ENCODE data around the gene FZD7. TPM values are rescaled to one million over a fixed set of nuclear protein-coding genes. Genes with fewer than 3 reads are reported as not detected.

FZD7 gene
- total and polyA plus RNA-seq, 2 donors (not counting 1 experiment from before 2014, with no cell fraction given): 39.1 to 44.4 TPM

DNA sequence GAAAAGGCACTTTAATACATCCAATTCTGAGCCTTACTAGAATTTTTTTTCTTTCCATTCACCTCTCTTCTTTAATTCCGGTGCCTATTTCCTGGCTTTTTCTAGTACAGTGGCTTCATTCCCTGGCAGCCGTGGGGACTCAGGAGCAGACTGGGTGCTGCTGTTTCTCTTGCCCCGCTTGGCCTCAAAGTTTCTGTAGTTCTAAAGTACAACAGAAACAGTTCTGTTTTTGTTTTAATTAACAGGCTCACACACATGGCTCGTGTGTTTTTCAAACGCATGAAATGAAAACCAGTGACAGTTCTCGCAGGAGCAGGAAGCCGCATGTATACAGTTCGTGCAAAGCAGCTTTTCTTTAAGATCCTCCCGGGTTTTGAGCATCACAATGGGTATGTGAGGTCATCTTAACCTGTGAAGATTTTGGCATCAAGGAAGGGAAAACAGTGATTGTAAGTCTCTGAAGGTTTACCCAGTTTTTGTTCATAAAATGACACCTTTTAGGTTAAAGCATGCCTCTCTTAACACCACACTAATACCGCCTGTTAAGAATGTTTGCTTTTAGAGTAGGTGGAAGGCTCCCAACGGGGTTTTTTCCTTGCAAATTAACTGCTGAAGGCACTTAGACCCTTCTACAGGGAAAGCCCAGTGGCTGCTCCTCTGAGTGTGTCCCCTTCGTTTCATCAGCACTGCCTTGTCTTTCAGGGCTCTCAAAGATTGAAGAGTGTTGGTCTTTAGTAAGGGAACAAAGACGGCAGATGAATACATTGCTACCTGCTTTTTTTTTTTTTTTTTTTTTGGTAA is 5.8 kb downstream of the FZD7 start:
- H3K79me2 ChIP-seq (ENCODE audit: control insufficient read depth, insufficient read depth, low read length): peaks cover 43% of the 10 kb centered on the region
- no peaks in the 10 kb centered on the region for H3K27me3 ChIP-seq (ENCODE audit: control insufficient read depth, insufficient read depth, low read length)
- no peak for TF ChIP-seq EZH2 (IDR thresholded peaks at IDR 0.05; ENCODE audit: low read length, missing control alignments)
- TF ChIP-seq, protein P1, sequence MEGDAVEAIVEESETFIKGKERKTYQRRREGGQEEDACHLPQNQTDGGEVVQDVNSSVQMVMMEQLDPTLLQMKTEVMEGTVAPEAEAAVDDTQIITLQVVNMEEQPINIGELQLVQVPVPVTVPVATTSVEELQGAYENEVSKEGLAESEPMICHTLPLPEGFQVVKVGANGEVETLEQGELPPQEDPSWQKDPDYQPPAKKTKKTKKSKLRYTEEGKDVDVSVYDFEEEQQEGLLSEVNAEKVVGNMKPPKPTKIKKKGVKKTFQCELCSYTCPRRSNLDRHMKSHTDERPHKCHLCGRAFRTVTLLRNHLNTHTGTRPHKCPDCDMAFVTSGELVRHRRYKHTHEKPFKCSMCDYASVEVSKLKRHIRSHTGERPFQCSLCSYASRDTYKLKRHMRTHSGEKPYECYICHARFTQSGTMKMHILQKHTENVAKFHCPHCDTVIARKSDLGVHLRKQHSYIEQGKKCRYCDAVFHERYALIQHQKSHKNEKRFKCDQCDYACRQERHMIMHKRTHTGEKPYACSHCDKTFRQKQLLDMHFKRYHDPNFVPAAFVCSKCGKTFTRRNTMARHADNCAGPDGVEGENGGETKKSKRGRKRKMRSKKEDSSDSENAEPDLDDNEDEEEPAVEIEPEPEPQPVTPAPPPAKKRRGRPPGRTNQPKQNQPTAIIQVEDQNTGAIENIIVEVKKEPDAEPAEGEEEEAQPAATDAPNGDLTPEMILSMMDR (conservative IDR thresholded peaks at IDR 0.05 in 1 of 2, IDR thresholded peaks at IDR 0.05 in 1 of 2; ENCODE audit: low read depth in 1 of 2, low read length in 2 of 2): no peak
- H3K4me3 ChIP-seq (replicated peaks in 1 of 4; ENCODE audit: control extremely low read depth in 1 of 4, insufficient read depth in 1 of 4, low read depth in 3 of 4, low read length in 4 of 4): peak overlapping the region; percentile 3 to 84 (median 44)
- peak overlapping the region; percentile 33 for H3K27ac ChIP-seq (ENCODE audit: insufficient read depth, low read length)
- no peaks in the 10 kb centered on the region for H3K9me3 ChIP-seq (ENCODE audit: control insufficient read depth, insufficient read depth, low read depth, low read length)
- peak in 1 of 2 donors; percentile 40 for DNase-seq (ENCODE audit: low read depth in 2 of 2)
- H3K36me3 ChIP-seq (ENCODE audit: control insufficient read depth, insufficient read depth, low read length): peaks cover 8% of the 10 kb centered on the region
- peak overlapping the region; percentile 62 for H3K4me2 ChIP-seq (ENCODE audit: extremely low read depth, insufficient read depth, low read length)
- peaks cover 8% of the 10 kb centered on the region for H3K4me1 ChIP-seq (ENCODE audit: control insufficient read depth, extremely low read depth, insufficient read depth, low read length)
- no peak overlapping the region for H2AFZ ChIP-seq (ENCODE audit: low read length)
- no peaks in the 10 kb centered on the region for H4K20me1 ChIP-seq (ENCODE audit: control insufficient read depth, extremely low read depth, insufficient read depth, low read length)
- no peak overlapping the region for H3K9ac ChIP-seq (ENCODE audit: insufficient read depth, low read length)

DNA sequence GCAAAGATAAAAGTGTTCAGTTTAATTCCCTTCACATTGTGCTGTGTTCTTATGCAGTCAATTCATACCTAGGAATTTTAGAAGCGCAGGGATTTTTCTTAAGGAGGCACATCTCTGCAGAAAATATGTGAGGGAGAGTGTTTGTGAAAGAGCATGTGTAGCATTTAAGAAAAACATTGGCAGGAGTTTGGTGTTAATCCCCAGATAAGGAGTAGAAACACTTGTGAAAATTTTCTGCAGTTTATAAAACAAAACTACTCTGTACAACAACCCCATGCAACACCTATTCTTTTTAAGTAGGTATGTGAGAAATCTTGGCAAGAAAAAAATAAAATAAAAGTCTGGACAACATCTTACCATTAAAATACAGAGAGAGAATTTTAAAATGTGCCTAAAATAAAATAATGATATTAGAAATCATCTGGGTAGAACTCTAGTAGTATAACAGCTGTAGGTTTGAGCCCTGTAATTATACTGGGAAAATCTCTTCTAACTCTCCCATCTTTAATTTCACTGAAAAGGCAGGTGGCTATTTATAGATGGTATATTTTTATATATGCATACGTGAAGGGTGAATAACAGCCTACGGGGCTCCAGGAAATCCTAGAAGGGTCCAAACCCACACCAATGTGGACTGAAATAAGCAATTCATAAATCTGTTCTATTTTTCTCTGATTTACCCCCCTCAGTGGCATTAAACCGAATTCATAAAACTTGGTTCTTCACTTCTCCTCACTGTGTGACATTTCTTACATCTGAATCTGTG is 6.6 kb downstream of the FZD7 start:
- H3K4me3 ChIP-seq (replicated peaks in 1 of 4; ENCODE audit: control extremely low read depth in 1 of 4, insufficient read depth in 1 of 4, low read depth in 3 of 4, low read length in 4 of 4): no peak overlapping the region
- H3K27ac ChIP-seq (ENCODE audit: insufficient read depth, low read length): no peak overlapping the region
- H3K27me3 ChIP-seq (ENCODE audit: control insufficient read depth, insufficient read depth, low read length): no peaks in the 10 kb centered on the region
- H3K9me3 ChIP-seq (ENCODE audit: control insufficient read depth, insufficient read depth, low read depth, low read length): no peaks in the 10 kb centered on the region
- no peaks in the 10 kb centered on the region for H4K20me1 ChIP-seq (ENCODE audit: control insufficient read depth, extremely low read depth, insufficient read depth, low read length)
- no peak for DNase-seq (ENCODE audit: low read depth in 2 of 2)
- TF ChIP-seq EZH2 (IDR thresholded peaks at IDR 0.05; ENCODE audit: low read length, missing control alignments): no peak
- TF ChIP-seq, protein P1 (conservative IDR thresholded peaks at IDR 0.05 in 1 of 2, IDR thresholded peaks at IDR 0.05 in 1 of 2; ENCODE audit: low read depth in 1 of 2, low read length in 2 of 2): no peak
- H2AFZ ChIP-seq (ENCODE audit: low read length): no peak overlapping the region
- H3K4me2 ChIP-seq (ENCODE audit: extremely low read depth, insufficient read depth, low read length): no peak overlapping the region
- H3K36me3 ChIP-seq (ENCODE audit: control insufficient read depth, insufficient read depth, low read length): peaks cover 8% of the 10 kb centered on the region
- peaks cover 35% of the 10 kb centered on the region for H3K79me2 ChIP-seq (ENCODE audit: control insufficient read depth, insufficient read depth, low read length)
- peaks cover 8% of the 10 kb centered on the region for H3K4me1 ChIP-seq (ENCODE audit: control insufficient read depth, extremely low read depth, insufficient read depth, low read length)
- H3K9ac ChIP-seq (ENCODE audit: insufficient read depth, low read length): no peak overlapping the region

DNA sequence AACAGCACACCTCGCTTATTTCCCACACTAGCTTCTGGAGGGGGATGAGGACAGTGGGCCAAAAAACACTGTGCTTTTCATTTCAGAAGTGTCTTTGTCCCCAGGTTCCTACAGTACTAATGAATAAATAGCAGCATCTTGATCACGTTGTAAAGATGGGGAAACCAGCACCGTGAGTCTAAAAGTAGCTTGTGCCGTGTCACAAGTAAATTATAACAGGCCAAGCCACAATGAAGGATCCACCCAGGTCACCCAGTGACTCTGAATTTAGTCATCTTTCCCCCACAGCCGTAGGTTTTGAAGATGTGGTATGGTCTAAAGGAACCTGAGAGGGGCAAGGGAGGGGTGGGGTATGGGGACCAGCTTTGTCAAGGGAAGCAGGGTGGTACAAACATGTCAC is 8.8 kb downstream of the FZD7 start:
- H3K36me3 ChIP-seq (ENCODE audit: control insufficient read depth, insufficient read depth, low read length): no peaks in the 10 kb centered on the region
- TF ChIP-seq, protein P1 (conservative IDR thresholded peaks at IDR 0.05 in 1 of 2, IDR thresholded peaks at IDR 0.05 in 1 of 2; ENCODE audit: low read depth in 1 of 2, low read length in 2 of 2): no peak
- TF ChIP-seq EZH2 (IDR thresholded peaks at IDR 0.05; ENCODE audit: low read length, missing control alignments): no peak
- DNase-seq (ENCODE audit: low read depth in 2 of 2): no peak

More for the DNA sequence above, 8.8 kb downstream of the FZD7 start:
- Histone ChIP-seq H3K9ac (ENCODE audit: insufficient read depth, low read length) (no peak overlapping the region), H3K27me3 (ENCODE audit: control insufficient read depth, insufficient read depth, low read length) (no peaks in the 10 kb centered on the region), H3K9me3 (ENCODE audit: control insufficient read depth, insufficient read depth, low read depth, low read length) (no peaks in the 10 kb centered on the region), H4K20me1 (ENCODE audit: control insufficient read depth, extremely low read depth, insufficient read depth, low read length) (no peaks in the 10 kb centered on the region), H3K79me2 (ENCODE audit: control insufficient read depth, insufficient read depth, low read length) (peaks cover 13% of the 10 kb centered on the region), H2AFZ (ENCODE audit: low read length) (no peak overlapping the region), H3K27ac (ENCODE audit: insufficient read depth, low read length) (no peak overlapping the region), H3K4me1 (ENCODE audit: control insufficient read depth, extremely low read depth, insufficient read depth, low read length) (peaks cover 8% of the 10 kb centered on the region), H3K4me2 (ENCODE audit: extremely low read depth, insufficient read depth, low read length) (no peak overlapping the region), H3K4me3 (replicated peaks in 1 of 4; ENCODE audit: control extremely low read depth in 1 of 4, insufficient read depth in 1 of 4, low read depth in 3 of 4, low read length in 4 of 4) (no peak overlapping the region)
